A673 (cell line): ENCODE data around the gene SLCO3A1. TPM values are rescaled to one million over a fixed set of nuclear protein-coding genes. Genes with fewer than 3 reads are reported as not detected.

Experiments
- BruUV-seq: library from RNA; stranded (reverse); fragments of 400-500 nt; replicated peaks from 2 replicates; lab custom pipeline; 2021; lab: Mats Ljungman, UMichigan
- CTCF ChIA-PET: fragments of 300-600 bp; sonication (Branson Sonifier 250); formaldehyde crosslinking; loops from one replicate; lab custom pipeline; 2022; ENCODE audit warnings: antibody characterized with exemption; lab: Charles Lee
- POLR2A ChIA-PET: fragments of 300-600 bp; sonication (Branson Sonifier 250); formaldehyde crosslinking; loops from one replicate; lab custom pipeline; 2022; ENCODE audit warnings: antibody characterized with exemption; ENCODE audit not compliant: low non-redundant PET; lab: Charles Lee
- DNase-seq: peaks from one replicate; pipeline ENCODE4 v3.0.0-alpha.2; 2015; ENCODE audit warnings: low spot score
- H3K27ac ChIP-seq: fragments of 200-600 bp; sonication (generic); 2 replicates; pipeline ENCODE4 v1.5.1; 2016; ENCODE audit warnings: mixed run types, low read depth, mild to moderate bottlenecking, mixed read lengths, antibody characterized with exemption, low read length; ENCODE audit not compliant: poor library complexity, severe bottlenecking
- H3K27me3 ChIP-seq: fragments of 200-600 bp; sonication (generic); replicated peaks from 2 replicates; pipeline ENCODE4 v1.6.1; 2017; ENCODE audit warnings: mixed run types, low read depth, mild to moderate bottlenecking, mixed read lengths, antibody characterized with exemption, low read length; ENCODE audit not compliant: insufficient read depth, poor library complexity
- H3K36me3 ChIP-seq: fragments of 200-600 bp; sonication (generic); 2 replicates; pipeline ENCODE4 v1.6.1; 2016; ENCODE audit warnings: mixed run types, mild to moderate bottlenecking, mixed read lengths, antibody characterized with exemption, low read length; ENCODE audit not compliant: insufficient read depth, poor library complexity, severe bottlenecking
- H3K4me1 ChIP-seq: fragments of 200-600 bp; sonication (generic); 2 replicates; pipeline ENCODE4 v1.6.1; 2017; ENCODE audit warnings: mixed run types, mild to moderate bottlenecking, mixed read lengths, antibody characterized with exemption, low read length; ENCODE audit not compliant: insufficient read depth, poor library complexity, severe bottlenecking
- H3K4me3 ChIP-seq: fragments of 200-600 bp; sonication (generic); 2 replicates; pipeline ENCODE4 v1.5.1; 2016; ENCODE audit warnings: low read depth, mixed run types, mild to moderate bottlenecking, mixed read lengths, low read length; ENCODE audit not compliant: poor library complexity, severe bottlenecking
- H3K9me3 ChIP-seq: fragments of 200-600 bp; sonication (generic); 2 replicates; pipeline ENCODE4 v1.6.1; 2016; ENCODE audit warnings: mixed run types, low read depth, mild to moderate bottlenecking, mixed read lengths, antibody characterized with exemption, low read length; ENCODE audit not compliant: poor library complexity, severe bottlenecking
- EZH2 ChIP-seq: fragments of 200-600 bp; sonication (generic); IDR thresholded peaks from 2 replicates; pipeline ENCODE4 v1.6.1; 2017; ENCODE audit warnings: borderline replicate concordance, low read depth, mild to moderate bottlenecking, mixed read lengths, antibody characterized with exemption, low read length; ENCODE audit not compliant: poor library complexity, severe bottlenecking
- intact Hi-C: fragments of 100-400 bp; cut with micrococcal nuclease; formaldehyde crosslinking; loops from one replicate; pipeline ENCODE4 v1.10.0; 2022; ENCODE audit not compliant: unreplicated experiment
- total RNA-seq: library from RNA; stranded (reverse); gene quantifications from 2 replicates; pipeline ENCODE4 v1.2.3, GENCODE V29; 2021
- TF ChIP-seq, protein P1 (sequence below): fragments of 300-800, 200-600 bp; sonication (generic); conservative IDR thresholded peaks from 2 replicates; pipeline ENCODE4 v1.5.1; 2017; ENCODE audit warnings: low read depth, mild to moderate bottlenecking, antibody characterized with exemption, low read length, moderate library complexity, mixed read lengths

SLCO3A1 gene
- total RNA-seq, 1 experiment from 2014 or later = 16.6 TPM

DNA sequence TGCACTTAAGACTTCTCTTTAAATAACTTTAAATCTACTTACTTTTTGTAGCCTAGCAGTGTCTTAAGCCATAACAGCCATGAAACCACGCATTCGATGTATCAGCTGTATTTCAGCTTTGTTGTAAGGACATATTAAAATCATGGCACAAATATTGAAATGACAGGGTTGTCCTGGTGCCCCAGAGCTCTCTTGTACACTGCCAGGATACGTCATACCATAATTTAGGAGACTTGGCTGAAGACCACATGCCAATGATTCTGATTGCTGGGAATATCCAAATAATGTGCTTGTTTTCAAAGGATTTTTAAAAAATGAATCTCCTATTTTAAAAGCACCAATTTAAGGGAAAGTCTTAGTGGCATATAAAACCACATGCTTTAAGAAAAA lies 265.4 kb downstream of the SLCO3A1 start:
- no TSS peak for BruUV-seq
- no peak for TF ChIP-seq EZH2
- TF ChIP-seq, protein P1, sequence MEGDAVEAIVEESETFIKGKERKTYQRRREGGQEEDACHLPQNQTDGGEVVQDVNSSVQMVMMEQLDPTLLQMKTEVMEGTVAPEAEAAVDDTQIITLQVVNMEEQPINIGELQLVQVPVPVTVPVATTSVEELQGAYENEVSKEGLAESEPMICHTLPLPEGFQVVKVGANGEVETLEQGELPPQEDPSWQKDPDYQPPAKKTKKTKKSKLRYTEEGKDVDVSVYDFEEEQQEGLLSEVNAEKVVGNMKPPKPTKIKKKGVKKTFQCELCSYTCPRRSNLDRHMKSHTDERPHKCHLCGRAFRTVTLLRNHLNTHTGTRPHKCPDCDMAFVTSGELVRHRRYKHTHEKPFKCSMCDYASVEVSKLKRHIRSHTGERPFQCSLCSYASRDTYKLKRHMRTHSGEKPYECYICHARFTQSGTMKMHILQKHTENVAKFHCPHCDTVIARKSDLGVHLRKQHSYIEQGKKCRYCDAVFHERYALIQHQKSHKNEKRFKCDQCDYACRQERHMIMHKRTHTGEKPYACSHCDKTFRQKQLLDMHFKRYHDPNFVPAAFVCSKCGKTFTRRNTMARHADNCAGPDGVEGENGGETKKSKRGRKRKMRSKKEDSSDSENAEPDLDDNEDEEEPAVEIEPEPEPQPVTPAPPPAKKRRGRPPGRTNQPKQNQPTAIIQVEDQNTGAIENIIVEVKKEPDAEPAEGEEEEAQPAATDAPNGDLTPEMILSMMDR = no peak
- no peaks in the 10 kb centered on the region for H3K9me3 ChIP-seq
- no peaks in the 10 kb centered on the region for H3K36me3 ChIP-seq
- POLR2A ChIA-PET = no interaction called here
- intact Hi-C loops = no loop called here
- H3K27ac ChIP-seq = no peak overlapping the region
- DNase-seq = no peak
- CTCF ChIA-PET = no interaction called here
- no peaks in the 10 kb centered on the region for H3K4me1 ChIP-seq
- no peak overlapping the region for H3K4me3 ChIP-seq
- H3K27me3 ChIP-seq = no peaks in the 10 kb centered on the region

GRCh38 chr15:92120094-92120795 lies 266.7 kb downstream of the SLCO3A1 start:
- ChIA-PET POLR2A (no interaction called here), CTCF (no interaction called here)
- H3K4me1 ChIP-seq = no peaks in the 10 kb centered on the region
- intact Hi-C loops = no loop called here
- no peaks in the 10 kb centered on the region for H3K36me3 ChIP-seq
- H3K27me3 ChIP-seq = no peaks in the 10 kb centered on the region
- H3K27ac ChIP-seq = no peak overlapping the region
- H3K4me3 ChIP-seq = no peak overlapping the region
- no peaks in the 10 kb centered on the region for H3K9me3 ChIP-seq
- no peak for DNase-seq
- BruUV-seq = no TSS peak
- TF ChIP-seq, protein P1 = no peak
- no peak for TF ChIP-seq EZH2

DNA sequence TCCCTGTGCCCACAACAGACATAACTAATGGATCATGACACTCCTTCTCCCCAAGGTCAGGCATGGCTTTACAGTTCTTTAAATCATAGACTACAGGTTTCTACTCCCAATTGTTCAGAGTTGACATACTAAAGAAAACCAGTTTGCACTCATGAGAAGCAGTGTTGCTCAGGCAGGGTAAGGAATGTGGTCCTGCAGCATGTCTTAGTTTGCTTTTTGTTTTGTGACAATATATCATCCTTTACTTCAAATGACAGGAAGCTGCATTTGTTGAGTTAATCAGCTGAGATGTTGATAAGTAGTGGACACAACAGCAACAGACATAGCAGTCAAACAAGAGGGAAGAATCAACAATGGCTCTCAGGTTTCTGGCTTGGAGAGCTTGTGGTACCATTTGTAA lies 267.5 kb downstream of the SLCO3A1 start:
- TF ChIP-seq EZH2 = no peak
- TF ChIP-seq, protein P1 = no peak
- Histone ChIP-seq H3K27me3 (no peaks in the 10 kb centered on the region), H3K4me3 (no peak overlapping the region), H3K36me3 (no peaks in the 10 kb centered on the region), H3K27ac (no peak overlapping the region), H3K4me1 (no peaks in the 10 kb centered on the region), H3K9me3 (no peaks in the 10 kb centered on the region)
- intact Hi-C loops = no loop called here
- no TSS peak for BruUV-seq
- DNase-seq = no peak
- ChIA-PET CTCF (no interaction called here), POLR2A (no interaction called here)
